Activated CD8-positive, alpha-beta memory T cell treated with anti-CD3 and anti-CD28 coated beads, Interleukin-2, amount 50 U/mL, for 1 hour (primary cell): ENCODE measurements around the gene CUBN.

Experiments
- DNase-seq: peaks from one replicate; pipeline ENCODE4 v3.0.0-alpha.2; 2020; ENCODE audit errors: extremely low read depth

CUBN gene

GRCh38 chr10:16952610-16953009 is 177.0 kb downstream of the CUBN start:
- no peak for DNase-seq

- DNase-seq: no peak
Measured at GRCh38 chr10:16952080-16952479, 177.5 kb downstream of the CUBN start.

GRCh38 chr10:16950656-16951601 is 178.7 kb downstream of the CUBN start:
- DNase-seq: no peak

GRCh38 chr10:16949816-16950215 is 179.8 kb downstream of the CUBN start:
- DNase-seq: no peak

- peak; percentile 32 for DNase-seq
Measured at GRCh38 chr10:16948361-16948760, 181.2 kb downstream of the CUBN start.

- no peak for DNase-seq
Measured at GRCh38 chr10:16947069-16947468, 182.5 kb downstream of the CUBN start.

- DNase-seq: no peak
Measured at GRCh38 chr10:16945593-16945992, 184.0 kb downstream of the CUBN start.

GRCh38 chr10:16944986-16945385 is 184.6 kb downstream of the CUBN start:
- no peak for DNase-seq

- DNase-seq: no peak
Measured at GRCh38 chr10:16944402-16944801, 185.2 kb downstream of the CUBN start.

- DNase-seq: no peak
Measured at GRCh38 chr10:16943295-16944285, 186.0 kb downstream of the CUBN start.

GRCh38 chr10:16942381-16943078 is 187.1 kb downstream of the CUBN start:
- no peak for DNase-seq

GRCh38 chr10:16941870-16942269 is 187.7 kb downstream of the CUBN start:
- DNase-seq: no peak

GRCh38 chr10:16941067-16941466 is 188.5 kb downstream of the CUBN start:
- no peak for DNase-seq

GRCh38 chr10:16938952-16939351 is 190.7 kb downstream of the CUBN start:
- no peak for DNase-seq

GRCh38 chr10:16934461-16934860 is 195.2 kb downstream of the CUBN start:
- DNase-seq: no peak

GRCh38 chr10:16933783-16934182 is 195.8 kb downstream of the CUBN start:
- no peak for DNase-seq

- no peak for DNase-seq
Measured at GRCh38 chr10:16931930-16932329, 197.7 kb downstream of the CUBN start.

GRCh38 chr10:16930540-16930939 is 199.1 kb downstream of the CUBN start:
- no peak for DNase-seq

- no peak for DNase-seq
Measured at GRCh38 chr10:16929069-16929468, 200.5 kb downstream of the CUBN start.

- DNase-seq: no peak
Measured at GRCh38 chr10:16927546-16927945, 202.1 kb downstream of the CUBN start.

- no peak for DNase-seq
Measured at GRCh38 chr10:16923726-16924125, 205.9 kb downstream of the CUBN start.

GRCh38 chr10:16923309-16923708 is 206.3 kb downstream of the CUBN start:
- no peak for DNase-seq
